Gastrocnemius medialis (tissue), 4 donors: ENCODE measurements around the gene OTOG.

Source experiments
- CTCF ChIP-seq, 5 experiments: fragments of 450-650 bp in 3 of 5; fragments of 200-600 bp in 2 of 5; sonication (generic) in 2 of 5; IDR thresholded peaks in 4 of 5; conservative IDR thresholded peaks in 1 of 5; 1 replicate in 4 of 5; 2 replicates in 1 of 5; pipeline ENCODE4 v1.5.1; 2016 to 2019; ENCODE audit warnings: antibody characterized with exemption in 5 of 5, mild to moderate bottlenecking in 3 of 5, moderate library complexity in 3 of 5
- POLR2A ChIP-seq, 2 donors: fragments of 450-650 bp; IDR thresholded peaks; one replicate each; pipeline ENCODE4 v1.6.1; 2017; ENCODE audit warnings: antibody characterized with exemption in 2 of 2, mild to moderate bottlenecking in 2 of 2, moderate library complexity in 2 of 2

- no peak for TF ChIP-seq POLR2A (IDR thresholded peaks at IDR 0.05)
- no peak for TF ChIP-seq CTCF (IDR thresholded peaks at IDR 0.05 in 4 of 5, conservative IDR thresholded peaks at IDR 0.05 in 1 of 5)
Measured at GRCh38 chr11:17605651-17606122, 58.6 kb downstream of the OTOG start.
